GM18867 (cell line): Measurements from ENCODE around the gene TMC3.
"Not testable (repeated sequence)": the region's sequence is repeated elsewhere in the genome, so short reads cannot be mapped to it uniquely, and the experiment has no call there.

ENCODE experiments used
- ATAC-seq: cut with Tn5 transposase; IDR thresholded peaks from one replicate; pipeline ENCODE4 v1.9.1; 2021; ENCODE audit warnings: mild to moderate bottlenecking, moderate library complexity; ENCODE audit not compliant: unreplicated experiment

Gene TMC3

DNA sequence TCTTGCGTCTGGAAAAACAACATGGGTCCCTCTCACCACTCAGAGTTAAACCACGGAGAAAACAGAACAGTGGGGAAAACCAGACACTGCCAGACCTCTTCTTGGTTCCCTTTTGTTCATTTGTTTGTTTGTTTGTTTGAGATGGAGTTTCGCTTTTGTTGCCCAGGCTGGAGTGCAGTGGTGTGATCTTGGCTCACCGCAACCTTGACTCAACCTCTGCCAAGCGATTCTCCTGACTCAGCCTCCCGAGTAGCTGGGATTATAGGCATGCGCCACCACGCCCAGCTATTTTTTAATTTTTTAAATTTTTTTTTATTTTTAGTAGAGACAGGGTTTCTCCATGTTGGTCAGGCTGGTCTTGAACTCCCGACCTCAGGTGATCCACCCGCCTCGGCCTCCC is 25.3 kb downstream of the TMC3 start:
- ATAC-seq: not testable (repeated sequence)

GRCh38 chr15:81347910-81348309 is 26.1 kb downstream of the TMC3 start:
- ATAC-seq: no peak

GRCh38 chr15:81346611-81347010 is 27.4 kb downstream of the TMC3 start:
- ATAC-seq: no peak

DNA sequence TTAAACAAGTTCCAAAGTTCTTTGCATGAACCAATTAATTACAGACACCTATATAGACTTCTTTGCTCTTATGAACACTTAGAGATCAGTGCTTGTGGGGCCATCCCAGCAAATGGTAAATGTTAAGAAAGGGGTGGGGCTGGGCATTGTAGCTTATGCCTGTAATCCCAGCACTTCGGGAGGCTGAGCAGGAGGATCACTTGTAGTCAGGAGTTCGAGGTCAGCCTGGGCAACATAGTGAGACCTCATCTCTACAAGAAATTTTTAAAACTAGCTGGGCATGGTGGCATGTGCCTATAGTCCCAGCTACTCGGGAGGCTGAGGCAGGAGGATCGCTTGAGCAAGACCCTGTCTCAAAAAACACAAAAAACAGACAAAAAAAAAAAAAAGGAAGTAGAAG is 30.6 kb downstream of the TMC3 start:
- ATAC-seq: no peak

GRCh38 chr15:81341351-81341750 is 32.7 kb downstream of the TMC3 start:
- no peak for ATAC-seq

GRCh38 chr15:81339851-81340250 is 34.2 kb downstream of the TMC3 start:
- ATAC-seq: no peak

DNA sequence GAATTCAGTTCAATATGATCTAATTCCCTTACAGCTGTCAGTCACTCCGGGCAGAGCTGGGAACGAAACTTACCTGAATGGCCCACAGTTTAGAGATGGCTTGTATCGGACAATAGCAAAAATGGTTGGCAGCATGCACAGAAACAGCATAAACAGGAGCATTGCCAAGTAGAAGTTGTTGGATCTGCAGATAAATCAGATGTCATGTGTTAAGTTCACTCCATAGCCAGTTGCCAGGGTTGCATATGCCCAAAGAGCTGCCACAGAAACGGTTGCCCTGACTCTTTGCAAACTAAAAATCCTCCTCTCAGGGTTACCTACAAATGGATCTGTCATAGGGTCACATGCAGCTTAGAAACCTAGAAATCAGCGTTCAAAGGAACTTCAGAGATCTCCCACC is 34.7 kb downstream of the TMC3 start:
- no peak for ATAC-seq

GRCh38 chr15:81338170-81339007 is 35.6 kb downstream of the TMC3 start:
- no peak for ATAC-seq

GRCh38 chr15:81337713-81338157 is 36.3 kb downstream of the TMC3 start:
- ATAC-seq: no peak

GRCh38 chr15:81337241-81337640 is 36.8 kb downstream of the TMC3 start:
- no peak for ATAC-seq

DNA sequence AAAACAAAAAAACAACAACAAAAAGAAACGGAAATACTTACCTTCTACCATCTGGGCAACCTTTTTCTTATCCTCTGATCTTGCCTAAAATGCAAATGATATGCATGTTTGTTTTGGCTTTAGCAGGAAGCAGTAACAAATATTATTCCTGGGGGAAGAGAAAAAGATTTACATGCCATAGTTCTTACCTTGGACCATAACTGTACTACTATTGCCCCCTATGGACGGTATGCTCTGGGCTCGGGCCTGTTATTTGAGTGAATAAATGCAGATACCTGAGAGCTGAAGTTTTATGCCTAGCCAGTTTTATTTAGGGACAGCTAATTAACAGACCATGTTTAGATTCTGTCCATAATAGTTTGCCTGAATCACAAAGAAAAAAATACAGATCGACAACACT is 37.4 kb downstream of the TMC3 start:
- ATAC-seq: no peak

- no peak for ATAC-seq
These were observed 38.4 kb downstream of the TMC3 start for GRCh38 chr15:81335631-81336030.

- ATAC-seq: no peak
These were observed 39.1 kb downstream of the TMC3 start for GRCh38 chr15:81334768-81335435.

DNA sequence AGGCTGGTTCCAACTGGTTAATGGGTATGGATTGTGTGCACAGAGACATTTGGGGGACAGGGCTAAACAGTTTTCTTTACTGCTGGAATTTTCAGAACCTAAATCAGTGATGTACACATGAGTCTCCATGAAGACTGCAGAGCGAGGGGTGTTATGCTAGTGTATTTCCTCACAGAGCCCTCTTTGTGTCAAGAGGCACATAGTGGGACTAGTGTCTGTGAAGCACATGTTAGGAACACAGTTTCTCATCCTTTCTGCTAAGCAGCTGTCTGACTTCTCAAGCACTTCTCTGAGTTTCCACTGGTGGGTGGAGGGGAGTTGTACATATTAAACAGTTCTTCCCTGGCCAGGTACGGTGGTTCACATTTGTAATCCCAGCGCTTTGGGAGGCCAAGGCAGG is 40.6 kb downstream of the TMC3 start:
- ATAC-seq: no peak

- ATAC-seq: no peak
These were observed 41.7 kb downstream of the TMC3 start for GRCh38 chr15:81332326-81332725.

- no peak for ATAC-seq
These were observed 42.4 kb downstream of the TMC3 start for GRCh38 chr15:81331600-81331999.

GRCh38 chr15:81331141-81331540 is 42.9 kb downstream of the TMC3 start:
- ATAC-seq: not testable (repeated sequence)

DNA sequence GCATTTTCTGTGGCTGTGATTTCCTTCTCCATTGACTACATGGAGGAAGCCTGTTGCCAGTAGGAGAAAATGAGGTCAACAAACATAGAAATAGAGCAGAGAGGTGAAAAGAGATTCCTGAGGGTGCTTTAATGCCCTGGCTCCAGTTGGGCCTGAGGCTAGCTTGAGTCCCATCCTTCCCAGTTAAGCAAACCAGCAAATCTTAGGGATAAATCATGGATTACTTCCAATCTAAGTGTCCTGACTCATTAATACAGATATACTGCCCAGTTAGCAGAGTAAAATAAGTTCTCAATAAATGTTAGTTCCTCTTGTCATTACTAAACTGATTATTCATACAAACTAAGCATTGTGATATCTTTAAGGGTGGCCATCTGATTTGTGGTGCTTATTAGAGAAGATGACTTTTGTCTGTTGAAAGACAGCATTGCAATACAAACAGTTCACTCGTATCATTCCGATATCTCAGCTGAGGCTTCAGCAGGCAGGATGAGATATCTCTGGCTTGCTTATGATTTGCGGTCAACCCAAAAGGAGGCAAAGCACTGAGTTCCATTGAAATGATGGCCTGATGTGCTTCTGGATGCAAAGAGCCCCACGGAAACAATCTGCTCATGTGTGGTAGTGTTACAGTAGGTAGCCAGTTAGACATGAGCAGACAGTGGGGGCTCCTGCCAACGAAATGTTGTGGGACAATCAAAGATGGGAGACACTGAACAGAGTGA is 43.5 kb downstream of the TMC3 start:
- no peak for ATAC-seq

GRCh38 chr15:81329446-81329845 is 44.6 kb downstream of the TMC3 start:
- no peak for ATAC-seq

DNA sequence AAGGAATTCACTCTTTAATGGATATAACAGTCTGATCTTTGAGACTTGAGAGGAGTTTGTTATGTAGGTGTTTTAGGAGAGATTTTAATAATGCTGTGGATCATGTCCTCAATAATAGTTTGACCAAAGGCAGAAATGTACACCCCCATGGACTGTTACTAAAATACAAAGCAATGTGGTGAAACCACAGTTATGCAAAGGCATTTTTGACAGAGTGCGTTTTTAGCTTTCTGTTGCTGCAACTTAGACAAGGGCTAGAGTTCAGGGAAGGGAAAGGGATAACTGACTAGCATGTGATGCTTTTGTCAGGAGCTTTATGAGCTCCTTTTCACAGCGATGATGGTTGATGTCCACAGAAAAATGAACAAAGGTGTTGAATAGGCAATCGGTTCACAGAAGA is 46.5 kb downstream of the TMC3 start:
- no peak for ATAC-seq

DNA sequence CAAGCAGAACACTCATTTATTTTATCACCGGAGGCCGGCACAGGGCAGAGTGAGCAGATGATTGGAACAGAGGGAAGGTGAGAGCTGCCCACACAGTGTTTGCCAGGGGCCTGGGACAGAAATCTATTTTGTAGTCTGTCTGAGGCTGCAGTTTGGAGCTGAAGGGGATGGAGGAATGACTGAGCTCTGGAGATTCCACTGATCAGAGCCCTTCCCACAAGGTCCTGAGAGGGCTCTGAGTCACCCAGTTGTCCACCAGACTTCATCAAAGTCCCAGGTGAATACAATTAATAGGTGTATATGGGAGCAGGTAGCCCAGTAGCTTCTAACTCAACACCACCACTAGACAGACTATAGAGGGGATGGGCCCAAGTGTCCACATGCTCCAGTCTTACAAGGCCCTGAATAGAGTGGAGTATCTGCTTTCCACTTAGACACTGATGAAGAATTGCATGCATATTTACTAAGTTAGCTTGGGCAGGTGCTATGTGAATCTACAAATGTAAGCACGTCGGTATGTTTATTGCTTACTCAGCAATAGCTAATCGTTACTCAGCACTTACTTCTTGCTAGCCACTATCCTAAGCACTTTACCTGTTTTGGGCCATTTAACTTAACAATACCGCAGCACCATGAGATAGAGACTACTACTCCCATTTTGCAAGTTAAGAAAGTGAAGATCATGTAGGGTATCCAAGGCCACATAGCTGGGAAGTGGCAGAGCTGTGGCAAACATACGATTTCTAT is 47.4 kb downstream of the TMC3 start:
- no peak for ATAC-seq
